GM18907 (cell line): ENCODE measurements around the gene CS.
"Not testable (repeated sequence)": the region's sequence is repeated elsewhere in the genome, so short reads cannot be mapped to it uniquely, and the experiment has no call there.

Experiments used
- ATAC-seq: cut with Tn5 transposase; IDR thresholded peaks from one replicate; pipeline ENCODE4 v1.9.1; 2021; ENCODE audit warnings: mild to moderate bottlenecking, moderate library complexity; ENCODE audit not compliant: unreplicated experiment

CS gene

DNA sequence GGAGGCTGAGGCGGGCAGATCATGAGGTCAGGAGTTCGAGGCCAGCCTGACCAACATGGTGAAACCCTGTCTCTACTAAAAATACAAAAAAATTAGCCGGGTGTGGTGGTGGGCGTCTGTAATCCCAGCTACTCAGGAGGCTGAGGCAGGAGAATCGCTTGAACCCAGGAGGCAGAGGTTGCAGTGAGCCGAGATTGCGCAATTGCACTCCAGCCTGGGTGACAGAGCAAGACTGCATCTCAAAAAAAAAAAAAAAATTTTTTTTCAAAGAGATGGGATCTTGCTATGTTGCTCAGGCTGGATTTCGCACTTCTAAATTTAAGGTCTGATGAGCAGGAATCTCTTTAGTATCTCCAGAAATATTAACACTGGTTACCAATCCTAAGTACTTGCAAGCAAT lies 21.5 kb upstream of the CS start:
- ATAC-seq, result not testable (repeated sequence)

- no peak for ATAC-seq
These were observed 20.9 kb upstream of the CS start for GRCh38 chr12:56321027-56321426.

GRCh38 chr12:56317675-56318074 lies 17.5 kb upstream of the CS start:
- no peak for ATAC-seq

DNA sequence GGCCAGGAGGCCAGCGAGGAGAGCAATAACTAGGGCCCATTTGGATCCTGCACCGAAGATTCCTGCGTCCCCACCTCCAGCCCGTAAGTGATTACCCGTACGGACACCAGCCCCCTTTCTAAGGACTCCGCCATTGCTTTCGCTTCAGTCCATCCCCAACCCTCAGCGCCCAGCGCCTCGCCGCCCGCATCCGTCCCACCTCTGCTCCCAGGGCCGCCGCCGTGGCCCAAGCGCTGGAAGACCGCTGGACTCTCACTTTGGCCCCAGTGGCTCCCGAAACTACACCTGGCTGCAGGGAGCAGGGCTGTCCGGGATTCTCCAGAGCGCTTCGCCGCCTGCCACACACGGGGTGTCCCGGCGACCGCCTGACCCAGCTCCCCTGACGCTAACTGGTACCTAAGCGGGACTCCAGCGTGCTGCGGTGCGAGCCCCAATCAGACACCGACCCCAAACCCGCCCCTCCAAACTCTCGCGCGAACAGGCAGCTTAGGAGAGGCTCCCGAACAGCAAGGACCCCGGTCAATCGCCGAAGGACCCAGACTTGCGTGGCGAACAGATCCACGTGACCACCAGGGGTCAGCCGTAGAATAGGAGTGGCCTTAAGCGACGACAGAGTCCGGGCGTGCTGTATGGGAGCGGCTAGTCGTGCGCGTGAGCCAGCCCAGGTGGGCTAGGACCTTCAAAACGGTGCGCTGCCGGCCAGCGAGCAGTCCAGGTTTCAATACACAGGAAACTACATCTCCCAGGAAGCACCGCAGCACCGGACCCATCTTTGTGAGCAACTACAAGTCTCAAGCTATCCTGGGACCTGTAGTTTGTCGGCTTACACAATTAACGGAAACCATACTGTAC lies 15.7 kb upstream of the CS start, which contains the start of gene CNPY2:
Gene CNPY2 (minus strand): TSS at position 367 of the 852 bp plus-strand sequence. CDS start 771 bp downstream, outside the sequence.
- peak; percentile 92 for ATAC-seq

- ATAC-seq, result no peak
These were observed 15.1 kb upstream of the CS start for GRCh38 chr12:56315249-56315621.

GRCh38 chr12:56311003-56311402 lies 10.9 kb upstream of the CS start:
- ATAC-seq, result no peak

GRCh38 chr12:56308714-56309113 lies 8.6 kb upstream of the CS start:
- no peak for ATAC-seq

- no peak for ATAC-seq
These were observed 7.3 kb upstream of the CS start for GRCh38 chr12:56307221-56307965.

- no peak for ATAC-seq
These were observed 4.9 kb upstream of the CS start for GRCh38 chr12:56304872-56305590.

DNA sequence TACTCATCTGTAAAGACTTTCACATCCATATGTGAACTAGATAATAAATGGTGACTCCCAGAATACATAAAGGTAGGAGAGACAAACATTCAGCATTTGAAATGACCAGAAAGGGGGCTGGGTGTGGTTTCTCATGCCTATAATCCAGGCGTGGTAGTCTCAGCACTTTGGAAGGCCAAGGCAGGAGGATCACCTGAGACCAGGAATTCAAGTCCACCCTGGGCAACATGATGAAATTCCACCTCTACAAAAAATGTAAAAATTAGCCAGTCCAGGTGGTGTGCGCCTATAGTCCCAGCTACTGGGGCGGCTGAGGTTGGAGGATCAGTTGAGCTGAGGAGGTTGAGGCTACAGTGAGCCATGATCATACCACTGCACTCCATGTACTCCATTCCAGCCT lies 4.1 kb upstream of the CS start:
- no peak for ATAC-seq

DNA sequence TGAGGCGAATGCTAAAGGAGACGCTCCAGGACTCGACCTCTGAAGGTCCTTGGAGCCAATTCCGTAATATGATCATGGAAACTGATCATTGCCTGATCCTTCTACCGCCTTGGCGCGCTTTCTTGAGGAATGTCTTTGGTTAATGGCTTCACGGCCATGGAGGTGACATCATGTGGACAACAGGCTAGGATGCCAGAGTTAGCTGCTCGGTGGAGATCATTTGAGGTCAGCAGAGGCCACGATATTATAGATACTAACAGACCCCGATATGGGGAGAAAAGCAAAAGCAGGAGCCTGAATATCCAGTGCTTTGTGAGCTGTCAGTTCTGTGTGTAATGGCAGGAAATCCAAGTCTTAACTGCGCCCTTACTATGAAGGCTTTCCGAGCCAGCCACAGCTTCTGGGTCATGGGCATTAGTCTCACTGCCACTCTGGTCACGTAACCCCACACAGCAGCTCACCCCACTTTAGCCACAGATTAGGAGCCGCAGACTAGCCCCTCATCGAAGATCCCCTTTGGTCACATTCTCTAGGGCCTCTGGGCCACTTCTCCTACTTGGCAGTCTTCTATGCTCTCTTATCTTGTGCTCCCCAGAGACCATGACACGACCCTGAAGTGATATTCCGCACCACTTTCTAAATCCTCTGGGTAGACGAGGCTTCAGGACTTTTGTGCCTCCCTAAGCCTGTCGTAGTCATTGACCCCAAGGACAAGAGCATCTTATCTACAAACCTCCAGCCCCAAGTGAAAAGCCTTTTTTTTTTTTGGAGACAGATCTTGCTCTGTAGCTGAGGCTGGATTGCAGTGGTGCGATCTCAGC lies 724 bp upstream of the CS start:
- no peak for ATAC-seq

DNA sequence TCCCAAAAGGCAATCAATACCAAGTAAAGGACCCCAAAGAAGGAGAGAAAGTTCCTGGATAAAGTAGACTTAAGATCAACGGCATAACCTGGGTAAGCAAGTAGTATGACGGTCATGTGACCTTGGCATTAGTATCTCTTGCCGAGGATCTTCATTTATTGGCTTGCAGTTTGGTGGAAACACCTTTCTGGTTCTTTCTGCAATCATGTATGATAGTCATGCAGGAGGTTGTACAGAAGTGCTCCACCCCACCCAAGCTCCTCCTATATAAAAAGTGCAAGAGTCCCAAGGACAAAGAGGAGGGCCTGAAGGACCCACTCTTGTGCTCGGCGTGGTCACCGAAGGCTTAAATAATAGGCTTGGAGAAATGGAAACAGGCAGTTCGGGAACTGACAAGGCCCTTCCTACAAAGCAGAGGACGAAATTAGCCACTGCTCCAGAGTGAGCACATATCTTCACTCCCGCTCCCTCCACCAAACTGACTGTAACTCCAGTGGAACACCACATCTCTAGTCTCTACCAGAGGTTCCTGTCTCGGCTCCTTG lies 750 bp downstream of the CS start:
- no peak for ATAC-seq

GRCh38 chr12:56298828-56299227 lies 1.3 kb downstream of the CS start:
- no peak for ATAC-seq

DNA sequence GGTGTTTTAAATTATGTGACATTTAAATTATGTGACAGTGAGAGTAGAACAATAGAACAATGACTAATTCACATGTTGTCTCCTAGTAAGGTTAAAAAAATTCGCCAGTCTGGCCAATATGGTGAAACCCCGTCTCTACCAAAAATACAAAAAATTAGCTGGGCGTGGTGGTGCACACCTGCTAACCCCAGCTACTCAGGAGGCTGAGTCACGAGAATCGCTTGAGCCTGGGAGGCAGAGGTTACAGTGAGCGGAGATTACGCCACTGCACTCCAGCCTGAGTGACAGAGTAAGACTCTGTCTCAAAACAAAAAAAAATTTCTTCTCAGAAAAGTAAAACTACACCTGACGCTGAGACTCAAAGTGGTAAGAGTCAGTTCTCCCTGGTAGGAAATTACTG lies 2.7 kb downstream of the CS start:
- no peak for ATAC-seq

- ATAC-seq, result no peak
These were observed 3.8 kb downstream of the CS start for GRCh38 chr12:56296295-56296694.

GRCh38 chr12:56293795-56294194 lies 6.3 kb downstream of the CS start:
- ATAC-seq, result no peak

- ATAC-seq, result no peak
These were observed 11.3 kb downstream of the CS start for GRCh38 chr12:56288705-56289387.

GRCh38 chr12:56286044-56286830 lies 13.9 kb downstream of the CS start:
- no peak for ATAC-seq

DNA sequence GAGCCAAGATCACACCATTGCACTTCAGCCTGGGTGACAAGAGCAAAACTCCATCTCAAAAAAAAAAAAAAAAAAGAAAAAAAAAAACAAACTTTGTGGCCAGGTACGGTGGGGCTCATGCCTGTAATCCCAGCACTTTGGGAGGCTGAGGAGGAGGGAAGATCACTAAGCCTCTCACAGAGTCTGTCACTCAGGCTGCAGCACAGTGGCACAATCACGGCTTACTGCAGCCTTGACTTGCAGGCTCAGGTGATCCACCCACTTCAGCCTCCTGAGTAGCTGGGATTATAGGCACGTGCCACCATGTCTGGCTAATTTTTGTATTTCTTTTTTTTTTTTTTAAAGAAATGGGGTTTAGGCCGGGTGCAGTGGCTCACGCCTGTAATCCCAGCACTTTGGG lies 15.9 kb downstream of the CS start:
- ATAC-seq, result not testable (repeated sequence)
